MM.1S (cell line): ENCODE data around the gene PARD6G.

Experiments
- DNase-seq: peaks from one replicate; pipeline ENCODE4 v3.0.0-alpha.2; 2015
- H2AFZ ChIP-seq: fragments of 300-600 bp; sonication (generic); 2 replicates; pipeline ENCODE4 v1.6.0; 2016; ENCODE audit warnings: antibody characterized with exemption, low read length
- H3F3A ChIP-seq: fragments of 300-600 bp; sonication (generic); 2 replicates; pipeline ENCODE4 v1.6.1; 2016; ENCODE audit warnings: mild to moderate bottlenecking, antibody characterized with exemption, low read length, moderate library complexity, mixed read lengths; ENCODE audit not compliant: insufficient read depth
- H3K27ac ChIP-seq: fragments of 300-600 bp; sonication (generic); 2 replicates; pipeline ENCODE4 v1.5.1; 2016; ENCODE audit warnings: mild to moderate bottlenecking, low read length
- H3K27me3 ChIP-seq: fragments of 300-600 bp; sonication (generic); replicated peaks from 2 replicates; pipeline ENCODE4 v1.6.0; 2016; ENCODE audit warnings: low read length; ENCODE audit not compliant: insufficient read depth
- H3K36me3 ChIP-seq: fragments of 300-600 bp; sonication (generic); replicated peaks from 2 replicates; pipeline ENCODE4 v1.6.1; 2016; ENCODE audit warnings: mild to moderate bottlenecking, low read length, mixed read lengths; ENCODE audit not compliant: insufficient read depth
- H3K4me1 ChIP-seq: fragments of 300-600 bp; sonication (generic); 2 replicates; pipeline ENCODE4 v1.6.1; 2016; ENCODE audit warnings: low read length, mixed read lengths
- H3K4me2 ChIP-seq: fragments of 300-600 bp; sonication (generic); 2 replicates; pipeline ENCODE4 v1.6.0; 2016; ENCODE audit warnings: low read depth, low read length
- H3K4me3 ChIP-seq: fragments of 300-600 bp; sonication (generic); 2 replicates; pipeline ENCODE4 v1.5.1; 2016; ENCODE audit warnings: low read length, mixed read lengths
- H3K79me2 ChIP-seq: fragments of 300-600 bp; sonication (generic); 2 replicates; pipeline ENCODE4 v1.6.1; 2016; ENCODE audit warnings: mixed run types, low read length, mixed read lengths
- H3K9ac ChIP-seq: fragments of 300-600 bp; sonication (generic); 2 replicates; pipeline ENCODE4 v1.6.1; 2016; ENCODE audit warnings: low read length, mixed read lengths
- H3K9me2 ChIP-seq: fragments of 300-600 bp; sonication (generic); replicated peaks from 2 replicates; pipeline ENCODE4 v1.6.1; 2016; ENCODE audit warnings: mild to moderate bottlenecking, low read length, mixed read lengths; ENCODE audit not compliant: insufficient read depth
- H3K9me3 ChIP-seq: fragments of 300-600 bp; sonication (generic); replicated peaks from 2 replicates; pipeline ENCODE4 v1.6.1; 2016; ENCODE audit warnings: mild to moderate bottlenecking, low read length, mixed read lengths; ENCODE audit not compliant: insufficient read depth
- H4K20me1 ChIP-seq: fragments of 300-600 bp; sonication (generic); 2 replicates; pipeline ENCODE4 v1.6.1; 2016; ENCODE audit warnings: mild to moderate bottlenecking, low read length, moderate library complexity, mixed read lengths; ENCODE audit not compliant: insufficient read depth
- CTCF ChIP-seq: fragments of 300-600 bp; sonication (generic); IDR thresholded peaks from 2 replicates; pipeline ENCODE4 v1.5.1; 2016; ENCODE audit warnings: antibody characterized with exemption, low read length, mixed read lengths
- EZH2 ChIP-seq: fragments of 300-600 bp; sonication (generic); optimal IDR thresholded peaks from 2 replicates; pipeline ENCODE3; 2017; ENCODE audit warnings: low read depth, mild to moderate bottlenecking, antibody characterized with exemption, low read length, mixed read lengths
- EZH2phosphoT487 ChIP-seq: fragments of 300-600 bp; sonication (generic); IDR thresholded peaks from 2 replicates; pipeline ENCODE4 v1.6.1; 2018; ENCODE audit warnings: antibody characterized with exemption, low read length

Gene PARD6G

GRCh38 chr18:80180778-80181564 lies 66.3 kb downstream of the PARD6G start:
- no peaks in the 10 kb centered on the region for H3K9me2 ChIP-seq
- TF ChIP-seq EZH2phosphoT487 (no peak), EZH2 (no peak), CTCF (no peak)
- no peak overlapping the region for H3K9ac ChIP-seq
- no peak for DNase-seq
- H4K20me1 ChIP-seq = no peaks in the 10 kb centered on the region
- H3K4me2 ChIP-seq = no peak overlapping the region
- H3K36me3 ChIP-seq = no peaks in the 10 kb centered on the region
- H2AFZ ChIP-seq = no peak overlapping the region
- H3K4me3 ChIP-seq = no peak overlapping the region
- H3K9me3 ChIP-seq = no peaks in the 10 kb centered on the region
- H3K27me3 ChIP-seq = no peaks in the 10 kb centered on the region
- H3K79me2 ChIP-seq = no peaks in the 10 kb centered on the region
- no peaks in the 10 kb centered on the region for H3F3A ChIP-seq
- H3K4me1 ChIP-seq = no peaks in the 10 kb centered on the region
- no peak overlapping the region for H3K27ac ChIP-seq

- no peaks in the 10 kb centered on the region for H3K27me3 ChIP-seq
- H3K4me1 ChIP-seq = no peaks in the 10 kb centered on the region
- no peak overlapping the region for H2AFZ ChIP-seq
- no peaks in the 10 kb centered on the region for H3K36me3 ChIP-seq
- H3F3A ChIP-seq = no peaks in the 10 kb centered on the region
- H4K20me1 ChIP-seq = no peaks in the 10 kb centered on the region
- TF ChIP-seq EZH2 (no peak), CTCF (no peak), EZH2phosphoT487 (no peak)
- H3K27ac ChIP-seq = no peak overlapping the region
- H3K9me2 ChIP-seq = no peaks in the 10 kb centered on the region
- H3K79me2 ChIP-seq = no peaks in the 10 kb centered on the region
- no peak overlapping the region for H3K9ac ChIP-seq
- DNase-seq = no peak
- H3K9me3 ChIP-seq = no peaks in the 10 kb centered on the region
- no peak overlapping the region for H3K4me2 ChIP-seq
- no peak overlapping the region for H3K4me3 ChIP-seq
Measured at GRCh38 chr18:80179857-80180558, 67.3 kb downstream of the PARD6G start.

GRCh38 chr18:80178935-80179818 lies 68.1 kb downstream of the PARD6G start:
- TF ChIP-seq CTCF (no peak), EZH2phosphoT487 (no peak), EZH2 (no peak)
- H3K36me3 ChIP-seq = no peaks in the 10 kb centered on the region

More at GRCh38 chr18:80178935-80179818, 68.1 kb downstream of the PARD6G start:
- Histone ChIP-seq H2AFZ (no peak overlapping the region), H3K4me2 (no peak overlapping the region), H3F3A (no peaks in the 10 kb centered on the region), H3K79me2 (no peaks in the 10 kb centered on the region), H3K9me2 (no peaks in the 10 kb centered on the region), H3K4me1 (no peaks in the 10 kb centered on the region), H3K27ac (no peak overlapping the region), H3K9ac (no peak overlapping the region), H4K20me1 (no peaks in the 10 kb centered on the region), H3K4me3 (no peak overlapping the region), H3K27me3 (no peaks in the 10 kb centered on the region), H3K9me3 (no peaks in the 10 kb centered on the region)
- DNase-seq = no peak
